K562 (cell line): ENCODE results near the gene CCDC97. TPM values are rescaled to one million over a fixed set of nuclear protein-coding genes. Genes with fewer than 3 reads are reported as not detected.

Experiments used
- ATF7 ChIP-seq: fragments of 450-650 bp; IDR thresholded peaks from 2 replicates; pipeline ENCODE4 v1.7.1; 2014; ENCODE audit warnings: mild to moderate bottlenecking, moderate library complexity
- ELF1 ChIP-seq: fragments of 200-800 bp; sonication (Bioruptor generic); IDR thresholded peaks from 2 replicates; pipeline ENCODE4 v1.6.1; 2016; ENCODE audit warnings: missing genetic modification characterization, missing compliant biosample characterization
- ELF4 ChIP-seq: fragments of 450-650 bp; formaldehyde crosslinking; IDR thresholded peaks from 2 replicates; pipeline ENCODE4 v1.4.0; 2022; ENCODE audit warnings: missing genetic modification characterization
- GABPA ChIP-seq: fragments of 200-800 bp; sonication (Bioruptor generic); conservative IDR thresholded peaks from 2 replicates; pipeline ENCODE4 v1.6.1; 2016; ENCODE audit warnings: low read depth, missing genetic modification characterization, missing compliant biosample characterization
- NR2C1 ChIP-seq, 2 experiments: fragments of 450-650 bp; IDR thresholded peaks; 2 replicates each; pipeline ENCODE4 v1.6.1; 2017; ENCODE audit warnings: mild to moderate bottlenecking in 2 of 2, antibody characterized with exemption in 1 of 2, inconsistent platforms in 1 of 2, missing compliant biosample characterization in 1 of 2, missing genetic modification characterization in 1 of 2
- OTX1 ChIP-seq: fragments of 450-650 bp; formaldehyde crosslinking; IDR thresholded peaks from 2 replicates; pipeline ENCODE4 v1.4.0; 2022; ENCODE audit warnings: mild to moderate bottlenecking
- PHB2 ChIP-seq: fragments of 450-650 bp; IDR thresholded peaks from 2 replicates; pipeline ENCODE4 v1.6.1; 2017; ENCODE audit warnings: low read depth
- PHF20 ChIP-seq: fragments of 450-650 bp; IDR thresholded peaks from 2 replicates; pipeline ENCODE4 v1.6.1; 2018; ENCODE audit not compliant: partially characterized antibody
- POLR3G ChIP-seq: IDR thresholded peaks from 2 replicates; pipeline ENCODE4 v1.6.1; 2011; ENCODE audit not compliant: insufficient read length, insufficient replicate concordance; ENCODE audit errors: extremely low read depth
- RNF219 ChIP-seq: fragments of 250-450 bp; sonication (Bioruptor Pico); IDR thresholded peaks from 2 replicates; pipeline ENCODE4 v1.5.0; 2022; ENCODE audit warnings: mild to moderate bottlenecking
- SMARCA4 ChIP-seq: fragments of 450-650 bp; IDR thresholded peaks from 2 replicates; pipeline ENCODE4 v1.6.1; 2016
- SNIP1 ChIP-seq: fragments of 450-650 bp; IDR thresholded peaks from 2 replicates; pipeline ENCODE4 v1.7.1; 2017; ENCODE audit warnings: low read depth, mild to moderate bottlenecking
- TAF7 ChIP-seq: fragments of 450-650 bp; IDR thresholded peaks from 2 replicates; pipeline ENCODE4 v1.6.1; 2016; ENCODE audit warnings: missing genetic modification characterization, missing compliant biosample characterization
- XRCC4 ChIP-seq: IDR thresholded peaks from one replicate; pipeline ENCODE4 v1.6.1; 2011; ENCODE audit not compliant: insufficient read depth, insufficient read length; ENCODE audit errors: extremely low read depth
- ZNF24 ChIP-seq: fragments of 450-650 bp; IDR thresholded peaks from 2 replicates; pipeline ENCODE4 v1.6.1; 2016
- ZNF696 ChIP-seq: fragments of 250-450 bp; sonication (Bioruptor Pico); conservative IDR thresholded peaks from 2 replicates; pipeline ENCODE4 v1.4.0; 2020; ENCODE audit warnings: mild to moderate bottlenecking, moderate library complexity
- polyA plus RNA-seq, 8 experiments: library from polyadenylated mRNA; depleted of rRNA in 4 of 8; stranded (reverse) in 5 of 8; unstranded in 3 of 8; fragments of >200 nt; fragmentation: Nextera tagmentation in 2 of 8; fragmentation: Illumina TruSeq in 1 of 8; extraction: Ambion mirVana in 2 of 8; extraction: Trizol in 1 of 8; gene quantifications; 2 replicates each; pipeline versions ENCODE4 v1.2.1 to v1.2.3, GENCODE V29; 2011 to 2014; ENCODE audit warnings: inconsistent platforms in 1 of 8, missing spikeins in 1 of 8
- total RNA-seq, 7 experiments: library from RNA; depleted of rRNA in 6 of 7; stranded (reverse); fragments of >200 nt in 6 of 7; fragmentation: Illumina TruSeq in 2 of 7; extraction: Trizol in 2 of 7; gene quantifications; 2 replicates each; pipeline versions ENCODE4 v1.2.1 to v1.2.3, GENCODE V29; 2011 to 2021; ENCODE audit warnings: low replicate concordance in 1 of 7
- TF ChIP-seq, protein P1 (sequence below), 2 experiments: IDR thresholded peaks; 2 replicates each; pipeline ENCODE4 v1.6.1; 2012; ENCODE audit warnings: improper control_type of control experiment in 2 of 2, low read depth in 2 of 2, low read length in 2 of 2, borderline replicate concordance in 1 of 2
- TF ChIP-seq, protein P2 (sequence below): fragments of 250-450 bp; sonication (Bioruptor Pico); IDR thresholded peaks from 2 replicates; pipeline ENCODE4 v1.4.0; 2020

The CCDC97 gene
- total and polyA plus RNA-seq, 9 of the 15 experiments (the other 6 are each of a cell fraction or from before 2014, with no cell fraction given) = 0.60 to 16.5 (median 7.0) TPM

GRCh38 chr19:41310033-41310831, at the start of gene CCDC97 (continued):
- TF ChIP-seq, protein P1, sequence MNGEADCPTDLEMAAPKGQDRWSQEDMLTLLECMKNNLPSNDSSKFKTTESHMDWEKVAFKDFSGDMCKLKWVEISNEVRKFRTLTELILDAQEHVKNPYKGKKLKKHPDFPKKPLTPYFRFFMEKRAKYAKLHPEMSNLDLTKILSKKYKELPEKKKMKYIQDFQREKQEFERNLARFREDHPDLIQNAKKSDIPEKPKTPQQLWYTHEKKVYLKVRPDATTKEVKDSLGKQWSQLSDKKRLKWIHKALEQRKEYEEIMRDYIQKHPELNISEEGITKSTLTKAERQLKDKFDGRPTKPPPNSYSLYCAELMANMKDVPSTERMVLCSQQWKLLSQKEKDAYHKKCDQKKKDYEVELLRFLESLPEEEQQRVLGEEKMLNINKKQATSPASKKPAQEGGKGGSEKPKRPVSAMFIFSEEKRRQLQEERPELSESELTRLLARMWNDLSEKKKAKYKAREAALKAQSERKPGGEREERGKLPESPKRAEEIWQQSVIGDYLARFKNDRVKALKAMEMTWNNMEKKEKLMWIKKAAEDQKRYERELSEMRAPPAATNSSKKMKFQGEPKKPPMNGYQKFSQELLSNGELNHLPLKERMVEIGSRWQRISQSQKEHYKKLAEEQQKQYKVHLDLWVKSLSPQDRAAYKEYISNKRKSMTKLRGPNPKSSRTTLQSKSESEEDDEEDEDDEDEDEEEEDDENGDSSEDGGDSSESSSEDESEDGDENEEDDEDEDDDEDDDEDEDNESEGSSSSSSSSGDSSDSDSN (IDR thresholded peaks at IDR 0.05; ENCODE audit: borderline replicate concordance in 1 of 2, low read depth in 2 of 2, low read length in 2 of 2) = no peak; a peak in 1 of 4 replicates
- TF ChIP-seq ZNF696 (CRISPR knock-in tag) (no peak), SNIP1 (no peak; the same call in 1 of the 2 replicates), OTX1 (CRISPR knock-in tag) (peak; percentile 90), ATF7 (peak; percentile 83), POLR3G (no peak), XRCC4 (no peak), TAF7 (tag) (peak; percentile 80), ELF4 (CRISPR knock-in tag) (peak; percentile 82), NR2C1 (IDR thresholded peaks at IDR 0.05) (peak; percentile 75), NR2C1 (tag; IDR thresholded peaks at IDR 0.05) (peak; percentile 71), SMARCA4 (no peak; the same call in 1 of the 2 replicates), ZNF24 (peak; percentile 71; the same call in 1 of the 2 replicates), PHF20 (peak; percentile 96), RNF219 (CRISPR knock-in tag) (no peak), PHB2 (peak; percentile 68; the same call in 1 of the 2 replicates), ELF1 (peak; percentile 78; the same call in 1 of the 2 replicates), GABPA (tag) (peak; percentile 95)
- TF ChIP-seq, protein P2, sequence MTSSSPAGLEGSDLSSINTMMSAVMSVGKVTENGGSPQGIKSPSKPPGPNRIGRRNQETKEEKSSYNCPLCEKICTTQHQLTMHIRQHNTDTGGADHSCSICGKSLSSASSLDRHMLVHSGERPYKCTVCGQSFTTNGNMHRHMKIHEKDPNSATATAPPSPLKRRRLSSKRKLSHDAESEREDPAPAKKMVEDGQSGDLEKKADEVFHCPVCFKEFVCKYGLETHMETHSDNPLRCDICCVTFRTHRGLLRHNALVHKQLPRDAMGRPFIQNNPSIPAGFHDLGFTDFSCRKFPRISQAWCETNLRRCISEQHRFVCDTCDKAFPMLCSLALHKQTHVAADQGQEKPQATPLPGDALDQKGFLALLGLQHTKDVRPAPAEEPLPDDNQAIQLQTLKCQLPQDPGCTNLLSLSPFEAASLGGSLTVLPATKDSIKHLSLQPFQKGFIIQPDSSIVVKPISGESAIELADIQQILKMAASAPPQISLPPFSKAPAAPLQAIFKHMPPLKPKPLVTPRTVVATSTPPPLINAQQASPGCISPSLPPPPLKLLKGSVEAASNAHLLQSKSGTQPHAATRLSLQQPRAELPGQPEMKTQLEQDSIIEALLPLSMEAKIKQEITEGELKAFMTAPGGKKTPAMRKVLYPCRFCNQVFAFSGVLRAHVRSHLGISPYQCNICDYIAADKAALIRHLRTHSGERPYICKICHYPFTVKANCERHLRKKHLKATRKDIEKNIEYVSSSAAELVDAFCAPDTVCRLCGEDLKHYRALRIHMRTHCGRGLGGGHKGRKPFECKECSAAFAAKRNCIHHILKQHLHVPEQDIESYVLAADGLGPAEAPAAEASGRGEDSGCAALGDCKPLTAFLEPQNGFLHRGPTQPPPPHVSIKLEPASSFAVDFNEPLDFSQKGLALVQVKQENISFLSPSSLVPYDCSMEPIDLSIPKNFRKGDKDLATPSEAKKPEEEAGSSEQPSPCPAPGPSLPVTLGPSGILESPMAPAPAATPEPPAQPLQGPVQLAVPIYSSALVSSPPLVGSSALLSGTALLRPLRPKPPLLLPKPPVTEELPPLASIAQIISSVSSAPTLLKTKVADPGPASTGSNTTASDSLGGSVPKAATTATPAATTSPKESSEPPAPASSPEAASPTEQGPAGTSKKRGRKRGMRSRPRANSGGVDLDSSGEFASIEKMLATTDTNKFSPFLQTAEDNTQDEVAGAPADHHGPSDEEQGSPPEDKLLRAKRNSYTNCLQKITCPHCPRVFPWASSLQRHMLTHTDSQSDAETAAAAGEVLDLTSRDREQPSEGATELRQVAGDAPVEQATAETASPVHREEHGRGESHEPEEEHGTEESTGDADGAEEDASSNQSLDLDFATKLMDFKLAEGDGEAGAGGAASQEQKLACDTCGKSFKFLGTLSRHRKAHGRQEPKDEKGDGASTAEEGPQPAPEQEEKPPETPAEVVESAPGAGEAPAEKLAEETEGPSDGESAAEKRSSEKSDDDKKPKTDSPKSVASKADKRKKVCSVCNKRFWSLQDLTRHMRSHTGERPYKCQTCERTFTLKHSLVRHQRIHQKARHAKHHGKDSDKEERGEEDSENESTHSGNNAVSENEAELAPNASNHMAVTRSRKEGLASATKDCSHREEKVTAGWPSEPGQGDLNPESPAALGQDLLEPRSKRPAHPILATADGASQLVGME (CRISPR knock-in tag) = no peak
